ENCODE data around the gene CDKAL1. TPM values are rescaled to one million over a fixed set of nuclear protein-coding genes. Genes with fewer than 3 reads are reported as not detected.

The CDKAL1 gene
- polyA plus RNA-seq, 1 donor from 2014 or later, result 29.2 TPM

DNA sequence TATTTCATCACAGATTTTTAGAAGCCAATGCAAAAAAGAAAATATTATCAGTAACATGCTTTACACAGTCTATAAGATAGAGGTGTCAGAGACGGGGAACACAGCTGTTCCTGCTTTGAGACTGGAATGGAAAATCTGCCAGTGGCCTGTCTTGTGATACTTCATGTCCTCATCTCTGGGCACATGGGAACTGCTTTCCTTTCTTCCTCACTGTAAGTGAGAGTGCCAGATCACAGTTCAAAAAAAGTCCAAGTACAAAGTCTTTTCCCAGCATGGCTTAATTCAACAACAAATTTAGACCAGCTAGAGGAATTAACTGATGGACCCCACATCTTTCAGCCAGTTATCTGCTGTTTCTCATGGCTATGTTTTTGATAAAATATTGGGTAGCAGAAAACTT, 490.4 kb downstream of the CDKAL1 start:
- H3K4me1 Mint-ChIP-seq, result peaks cover 11 to 15% (median 12%) of the 10 kb centered on the region in 3 donors
- no peaks in the 10 kb centered on the region for H3K27me3 Mint-ChIP-seq
- H3K4me3 Mint-ChIP-seq, result no peak overlapping the region
- peaks cover 16% of the 10 kb centered on the region for H3K36me3 Mint-ChIP-seq
- H3K9me3 Mint-ChIP-seq, result peaks cover 0 to 2% (median 0%) of the 10 kb centered on the region in 3 donors
- H3K27ac Mint-ChIP-seq, result no peak overlapping the region

DNA sequence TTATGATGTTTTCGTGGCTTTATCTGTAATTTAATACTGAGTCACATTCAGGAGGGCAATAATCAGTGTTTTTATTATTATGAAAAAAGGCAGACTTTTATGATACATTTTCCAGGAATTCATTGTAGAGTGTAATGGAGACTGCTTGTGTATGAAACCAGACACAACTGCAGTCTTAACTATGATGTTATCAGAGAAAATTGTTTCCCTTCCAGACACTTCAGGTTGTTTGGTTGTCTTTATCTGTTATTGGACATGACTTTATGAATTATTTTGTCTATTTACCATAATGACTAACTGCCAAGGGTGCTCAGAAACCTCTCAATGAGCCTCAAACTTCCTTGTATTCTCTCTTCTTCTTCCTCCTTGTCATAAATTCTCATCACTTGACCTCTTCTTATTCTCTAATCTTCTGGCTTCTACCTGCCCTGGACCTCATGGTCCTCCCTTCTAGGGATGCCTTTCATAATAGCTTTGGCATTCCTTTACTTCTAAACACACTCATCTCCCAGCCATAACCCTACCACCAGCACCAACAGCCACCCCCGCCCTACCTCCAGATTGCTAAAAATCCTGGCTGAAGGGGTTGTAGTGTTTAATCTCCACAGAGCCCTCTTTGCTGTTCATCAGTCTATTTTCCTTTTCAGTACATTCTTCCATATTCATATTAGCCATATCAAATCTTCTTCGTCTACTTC, 492.5 kb downstream of the CDKAL1 start:
- peaks cover 21% of the 10 kb centered on the region for H3K36me3 Mint-ChIP-seq
- H3K27me3 Mint-ChIP-seq, result no peaks in the 10 kb centered on the region
- peak overlapping the region in 1 of 3 donors; percentile 91 for H3K27ac Mint-ChIP-seq
- peaks cover 0 to 2% (median 0%) of the 10 kb centered on the region in 3 donors for H3K9me3 Mint-ChIP-seq
- peaks cover 10 to 15% (median 12%) of the 10 kb centered on the region in 3 donors for H3K4me1 Mint-ChIP-seq
- H3K4me3 Mint-ChIP-seq, result peak overlapping the region in 1 of 4 donors; percentile 65

DNA sequence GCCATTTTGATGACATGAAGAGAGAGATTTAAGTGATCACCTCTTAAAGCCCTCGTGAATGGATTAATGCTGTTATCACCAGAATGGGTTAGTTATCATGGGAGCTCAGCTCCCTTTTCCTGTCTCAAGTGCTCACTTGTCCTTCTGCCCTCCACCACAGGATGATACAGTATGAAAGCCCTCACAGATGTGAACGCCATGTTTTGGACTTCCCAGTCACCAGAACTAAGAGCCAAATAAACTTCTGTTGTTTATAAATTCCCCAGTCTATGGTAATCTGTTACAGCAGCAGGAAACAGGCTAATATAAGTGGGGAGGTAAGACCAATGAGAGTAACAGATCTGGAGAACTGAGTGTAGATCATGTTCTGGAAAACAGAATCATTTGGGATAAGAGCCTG, 493.2 kb downstream of the CDKAL1 start:
- Mint-ChIP-seq H3K9me3 (peaks cover 0 to 2% (median 0%) of the 10 kb centered on the region in 3 donors), H3K4me1 (peaks cover 3 to 11% (median 9%) of the 10 kb centered on the region in 3 donors), H3K36me3 (peaks cover 23% of the 10 kb centered on the region), H3K27me3 (no peaks in the 10 kb centered on the region), H3K4me3 (no peak overlapping the region), H3K27ac (no peak overlapping the region)

DNA sequence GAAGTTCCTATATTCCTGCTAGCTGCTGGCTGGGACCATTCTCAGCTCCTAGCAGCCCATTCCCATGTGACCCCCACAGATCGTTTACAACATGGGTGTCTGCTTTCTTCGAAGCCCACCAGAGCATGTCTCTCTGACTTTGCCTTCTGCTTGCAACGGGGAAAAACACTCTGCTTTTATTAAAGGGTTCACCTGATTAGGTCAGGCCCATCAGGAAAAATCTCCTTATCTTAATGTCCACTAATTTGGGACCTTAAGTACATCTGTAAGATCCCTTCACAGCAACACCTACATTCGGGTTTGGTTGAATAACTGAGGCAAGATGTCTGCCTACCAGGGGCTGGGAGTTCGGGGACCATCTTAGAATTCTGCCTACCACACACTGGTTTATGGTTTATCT, 496.9 kb downstream of the CDKAL1 start:
- peaks cover 20% of the 10 kb centered on the region for H3K36me3 Mint-ChIP-seq
- H3K4me1 Mint-ChIP-seq, result peaks cover 0 to 5% (median 1%) of the 10 kb centered on the region in 3 donors
- peaks cover 0 to 2% (median 0%) of the 10 kb centered on the region in 3 donors for H3K9me3 Mint-ChIP-seq
- no peak overlapping the region for H3K27ac Mint-ChIP-seq
- H3K27me3 Mint-ChIP-seq, result no peaks in the 10 kb centered on the region
- H3K4me3 Mint-ChIP-seq, result no peak overlapping the region

DNA sequence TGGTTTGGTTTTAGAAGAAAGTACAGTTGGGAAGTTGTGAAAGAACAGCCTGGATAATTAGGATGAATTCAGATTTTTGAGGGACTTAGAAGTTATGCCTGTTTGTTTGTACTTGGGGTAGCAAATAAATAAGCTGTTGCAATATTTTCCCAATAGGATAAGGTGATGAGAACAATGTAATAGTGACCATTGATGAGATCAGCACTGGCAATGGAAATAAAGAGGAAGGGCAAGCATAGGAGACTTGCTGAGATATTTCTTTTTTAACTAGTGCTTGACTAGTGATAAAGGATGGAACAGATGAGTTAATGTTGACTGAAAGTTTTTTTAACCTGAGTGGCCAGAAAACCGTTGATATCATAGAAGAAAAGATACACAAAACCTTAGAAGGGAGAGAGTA, 498.8 kb downstream of the CDKAL1 start:
- Mint-ChIP-seq H3K27me3 (no peaks in the 10 kb centered on the region), H3K36me3 (peaks cover 10% of the 10 kb centered on the region), H3K9me3 (no peaks in the 10 kb centered on the region), H3K4me1 (peaks cover 5 to 11% (median 10%) of the 10 kb centered on the region in 3 donors), H3K4me3 (no peak overlapping the region), H3K27ac (no peak overlapping the region)

DNA sequence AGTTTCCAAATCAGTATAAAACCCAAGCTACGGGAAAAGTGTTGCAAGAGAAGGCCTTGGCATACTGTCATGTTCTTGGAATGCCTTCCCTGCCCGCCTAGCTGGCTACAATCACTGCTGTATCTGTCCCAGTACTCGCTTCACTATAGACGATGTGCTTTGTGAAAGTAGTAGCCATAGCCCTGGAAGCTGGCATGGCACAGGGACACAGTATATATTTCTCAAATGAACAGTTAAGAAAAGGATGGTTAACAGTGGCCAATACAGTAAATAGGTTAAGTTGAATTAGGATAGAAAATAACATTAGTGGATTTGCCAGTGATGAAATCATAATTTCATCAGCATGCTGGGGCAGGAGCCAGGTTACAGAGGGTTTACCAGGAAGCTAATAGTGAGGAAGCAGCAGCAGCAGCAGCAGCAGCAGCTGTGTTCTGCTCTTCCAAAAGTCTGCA, 499.3 kb downstream of the CDKAL1 start:
- no peak overlapping the region for H3K27ac Mint-ChIP-seq
- peaks cover 10% of the 10 kb centered on the region for H3K36me3 Mint-ChIP-seq
- H3K4me3 Mint-ChIP-seq, result peak overlapping the region in 1 of 4 donors; percentile 52

DNA sequence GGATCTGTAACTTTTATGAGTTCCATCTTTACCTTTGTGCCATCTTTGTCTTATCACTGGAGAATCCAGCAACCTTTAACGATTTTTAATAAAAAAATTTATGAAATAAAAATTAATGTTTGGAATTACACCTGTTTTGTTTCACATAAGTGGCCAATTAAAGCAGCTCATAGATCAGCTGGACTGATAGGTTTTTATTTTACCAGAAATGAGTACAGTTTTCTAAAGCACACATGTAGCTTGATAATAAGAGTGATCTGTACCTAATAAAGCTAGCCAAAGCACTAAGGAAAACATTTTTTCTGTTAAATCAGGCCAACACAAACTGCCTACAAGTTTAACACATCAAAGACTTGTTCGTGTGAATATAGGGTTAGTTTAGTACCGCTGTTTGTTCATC, 500.1 kb downstream of the CDKAL1 start:
- peaks cover 5 to 11% (median 10%) of the 10 kb centered on the region in 3 donors for H3K4me1 Mint-ChIP-seq
- H3K4me3 Mint-ChIP-seq, result no peak overlapping the region
- H3K9me3 Mint-ChIP-seq, result no peaks in the 10 kb centered on the region
- peaks cover 10% of the 10 kb centered on the region for H3K36me3 Mint-ChIP-seq
- H3K27me3 Mint-ChIP-seq, result no peaks in the 10 kb centered on the region
- H3K27ac Mint-ChIP-seq, result no peak overlapping the region

More for the DNA sequence above, 499.3 kb downstream of the CDKAL1 start:
- Mint-ChIP-seq H3K27me3 (no peaks in the 10 kb centered on the region), H3K4me1 (peaks cover 5 to 11% (median 10%) of the 10 kb centered on the region in 3 donors), H3K9me3 (no peaks in the 10 kb centered on the region)

DNA sequence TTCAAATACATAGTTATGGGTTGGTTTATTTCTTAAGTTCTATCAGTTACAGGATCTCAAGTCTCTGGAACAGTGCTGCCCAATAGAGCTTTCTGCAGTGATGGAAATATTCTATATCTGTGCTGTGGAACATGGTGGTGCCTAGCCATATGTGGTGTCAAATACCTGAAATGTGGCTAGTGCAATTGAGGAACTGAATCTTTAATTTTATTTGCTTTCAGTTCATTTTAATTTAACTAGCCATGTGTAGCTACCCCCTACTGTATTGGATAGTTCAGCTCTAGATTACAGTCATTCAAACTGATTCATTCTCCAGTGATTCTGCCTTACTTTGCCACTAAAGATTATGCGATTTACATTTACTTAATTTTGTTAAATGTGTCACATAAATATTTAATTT, 503.2 kb downstream of the CDKAL1 start:
- Mint-ChIP-seq H3K36me3 (no peaks in the 10 kb centered on the region), H3K4me3 (no peak overlapping the region), H3K9me3 (no peaks in the 10 kb centered on the region), H3K27ac (no peak overlapping the region), H3K27me3 (no peaks in the 10 kb centered on the region), H3K4me1 (peaks cover 5 to 11% (median 10%) of the 10 kb centered on the region in 3 donors)

DNA sequence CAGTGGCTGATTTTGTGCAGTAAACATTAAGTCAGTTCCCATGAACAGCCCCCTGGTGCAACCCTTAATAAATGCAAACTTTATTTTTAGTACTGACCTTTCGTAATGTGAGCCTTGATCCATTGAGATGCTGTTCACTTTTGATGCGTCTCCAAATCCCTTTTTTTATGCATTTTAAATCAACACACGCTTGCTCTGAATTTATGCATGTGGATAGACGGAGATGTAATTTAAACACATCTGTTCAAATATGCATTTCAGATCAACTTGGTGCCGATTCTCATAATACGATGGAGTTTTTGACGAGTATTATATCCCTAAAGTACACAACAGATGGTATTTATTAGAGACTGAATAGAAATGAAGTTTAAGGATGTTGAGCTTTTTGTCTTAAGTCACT, 505.7 kb downstream of the CDKAL1 start:
- Mint-ChIP-seq H3K27ac (no peak overlapping the region), H3K4me1 (peaks cover 5 to 9% (median 6%) of the 10 kb centered on the region in 3 donors), H3K27me3 (no peaks in the 10 kb centered on the region), H3K4me3 (no peak overlapping the region), H3K36me3 (no peaks in the 10 kb centered on the region), H3K9me3 (no peaks in the 10 kb centered on the region)

DNA sequence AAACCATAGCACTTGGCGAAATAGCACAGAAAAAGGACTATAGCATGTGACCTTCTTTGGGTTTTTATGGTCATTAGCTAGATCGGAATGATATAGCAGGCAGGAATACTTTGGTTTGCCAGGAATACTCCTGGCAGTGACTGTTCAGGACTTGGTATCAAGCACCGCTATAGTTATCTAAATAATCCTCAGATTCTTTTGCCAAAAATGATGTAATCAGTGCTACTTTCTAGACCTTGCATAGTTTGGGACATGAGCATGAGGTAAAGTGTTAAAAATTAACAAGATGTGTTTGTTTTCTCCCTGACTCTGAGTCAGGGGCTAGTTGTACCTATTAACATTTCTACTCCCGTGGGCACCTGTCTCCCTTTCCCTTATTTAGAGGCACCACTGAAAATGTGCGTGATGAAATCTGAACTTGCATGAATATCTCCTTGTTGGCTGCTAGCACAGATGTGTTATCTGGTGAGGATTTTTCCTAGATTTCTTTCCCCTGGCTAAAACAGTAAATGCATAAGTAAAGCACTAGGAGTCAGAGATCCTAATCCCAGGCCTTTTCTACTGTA, 511.0 kb downstream of the CDKAL1 start:
- Mint-ChIP-seq H3K9me3 (no peaks in the 10 kb centered on the region), H3K4me1 (peaks cover 0 to 5% (median 0%) of the 10 kb centered on the region in 3 donors), H3K4me3 (no peak overlapping the region), H3K27me3 (no peaks in the 10 kb centered on the region), H3K36me3 (peaks cover 7% of the 10 kb centered on the region), H3K27ac (no peak overlapping the region)

DNA sequence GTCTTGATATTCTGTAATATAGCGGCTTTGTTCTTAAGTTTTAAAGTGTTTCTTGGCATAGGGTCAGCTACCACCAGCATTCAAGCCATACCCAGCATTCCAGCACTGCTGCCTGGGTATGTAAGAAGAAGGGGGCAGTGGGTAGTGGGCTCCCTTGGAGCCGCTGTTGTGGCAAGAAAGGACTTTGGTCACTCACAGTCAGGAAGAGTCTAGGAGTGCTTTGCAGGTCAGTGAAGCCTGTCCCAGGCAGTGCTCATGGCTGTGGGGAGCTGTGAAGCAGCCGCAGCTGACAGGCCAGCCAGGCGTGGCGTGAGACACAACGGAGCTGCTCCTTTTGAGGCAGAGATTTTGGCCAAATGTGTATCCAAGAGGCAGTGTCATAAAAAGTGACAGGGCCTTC, 512.0 kb downstream of the CDKAL1 start:
- Mint-ChIP-seq H3K27ac (no peak overlapping the region), H3K36me3 (peaks cover 11% of the 10 kb centered on the region), H3K9me3 (no peaks in the 10 kb centered on the region)

DNA sequence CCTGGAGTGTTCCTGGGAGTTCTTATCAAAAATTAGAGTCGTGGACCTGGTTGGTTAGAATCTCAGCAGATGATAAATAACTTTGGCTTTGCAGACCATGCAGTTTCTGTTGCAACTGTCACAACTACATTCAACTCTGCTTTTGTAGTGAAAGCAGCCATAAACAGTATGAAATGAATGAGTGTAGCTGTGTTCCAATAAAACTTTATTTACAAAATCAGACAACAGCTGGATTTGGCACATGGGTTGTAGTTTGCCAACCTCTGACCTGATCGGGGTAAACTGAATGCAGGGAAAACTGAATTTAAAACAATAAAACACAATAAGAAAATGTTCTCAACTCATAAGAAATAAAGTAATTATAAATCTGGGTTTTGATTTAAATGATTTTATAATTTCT, 513.8 kb downstream of the CDKAL1 start:
- Mint-ChIP-seq H3K27ac (no peak overlapping the region), H3K4me3 (no peak overlapping the region)

More for the DNA sequence above, 512.0 kb downstream of the CDKAL1 start:
- no peaks in the 10 kb centered on the region for H3K27me3 Mint-ChIP-seq
- peaks cover 0 to 5% (median 0%) of the 10 kb centered on the region in 3 donors for H3K4me1 Mint-ChIP-seq
- H3K4me3 Mint-ChIP-seq, result no peak overlapping the region

DNA sequence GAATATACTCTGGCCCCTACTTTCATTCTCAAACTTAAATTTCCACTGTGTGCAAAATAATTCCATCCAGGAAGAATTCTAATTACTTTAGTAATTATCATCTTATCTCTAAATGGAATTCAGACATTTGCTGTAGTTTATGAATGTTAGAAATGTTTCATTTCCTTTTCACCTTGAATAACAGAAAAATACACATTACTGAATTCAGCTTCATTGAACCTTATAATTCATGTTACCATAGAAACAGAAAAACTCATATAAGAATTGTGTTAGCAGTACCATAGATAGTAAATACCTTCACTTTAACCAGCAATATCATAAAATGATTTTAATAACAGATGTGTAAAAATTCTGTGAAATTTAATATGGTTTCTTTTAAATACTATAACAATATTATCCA, 514.9 kb downstream of the CDKAL1 start:
- H3K36me3 Mint-ChIP-seq, result peaks cover 13% of the 10 kb centered on the region
- H3K9me3 Mint-ChIP-seq, result no peaks in the 10 kb centered on the region
- H3K4me1 Mint-ChIP-seq, result peaks cover 0 to 9% (median 2%) of the 10 kb centered on the region in 3 donors
- no peak overlapping the region for H3K27ac Mint-ChIP-seq
- H3K4me3 Mint-ChIP-seq, result no peak overlapping the region
- no peaks in the 10 kb centered on the region for H3K27me3 Mint-ChIP-seq

More for the DNA sequence above, 513.8 kb downstream of the CDKAL1 start:
- Mint-ChIP-seq H3K4me1 (peaks cover 0 to 9% (median 2%) of the 10 kb centered on the region in 3 donors), H3K27me3 (no peaks in the 10 kb centered on the region), H3K36me3 (peaks cover 13% of the 10 kb centered on the region), H3K9me3 (no peaks in the 10 kb centered on the region)

DNA sequence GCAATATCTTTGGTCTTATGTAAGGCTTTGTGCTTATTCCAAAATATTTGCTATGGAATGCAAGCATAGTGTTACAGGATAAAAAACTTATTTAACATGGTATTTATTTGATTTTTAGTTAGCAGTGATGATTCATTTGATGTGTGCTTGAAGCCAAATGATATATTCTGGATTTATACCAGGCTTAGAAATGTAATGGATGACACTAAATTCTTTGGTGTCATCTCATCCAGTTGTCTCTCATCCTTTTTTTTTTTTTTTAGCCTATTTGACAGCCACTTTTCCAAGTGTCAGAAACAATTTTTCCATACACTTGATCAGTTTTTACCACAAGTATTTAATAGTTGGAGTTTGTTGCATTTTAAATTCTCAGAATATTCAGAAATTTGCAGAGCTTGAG, 515.3 kb downstream of the CDKAL1 start:
- Mint-ChIP-seq H3K27me3 (no peaks in the 10 kb centered on the region), H3K4me1 (peaks cover 0 to 9% (median 2%) of the 10 kb centered on the region in 3 donors), H3K9me3 (no peaks in the 10 kb centered on the region), H3K4me3 (no peak overlapping the region), H3K27ac (no peak overlapping the region), H3K36me3 (peaks cover 13% of the 10 kb centered on the region)

DNA sequence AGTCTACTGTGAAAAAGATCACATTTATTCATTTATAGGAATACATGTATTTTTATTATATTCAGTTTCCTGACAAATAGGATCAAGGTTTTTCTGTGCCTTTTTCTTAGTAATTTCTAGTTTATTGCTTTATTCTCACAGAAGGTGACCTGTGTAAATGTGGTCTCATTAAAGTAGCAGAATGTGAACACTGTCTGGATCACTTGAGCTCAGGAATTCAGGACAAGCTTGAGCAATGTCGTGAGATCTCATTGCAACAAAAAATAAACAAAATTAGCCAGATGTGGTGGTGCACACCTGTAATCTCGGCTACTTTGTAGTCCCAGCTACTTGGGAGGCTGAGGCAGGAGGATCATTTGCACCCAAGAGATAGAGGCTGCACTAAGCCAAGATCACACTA, 516.7 kb downstream of the CDKAL1 start:
- Mint-ChIP-seq H3K4me1 (peaks cover 0 to 9% (median 2%) of the 10 kb centered on the region in 3 donors), H3K27ac (no peak overlapping the region), H3K36me3 (peaks cover 11% of the 10 kb centered on the region), H3K27me3 (no peaks in the 10 kb centered on the region), H3K9me3 (peaks cover 0 to 2% (median under 1%) of the 10 kb centered on the region in 3 donors), H3K4me3 (no peak overlapping the region)
